Left lobe of liver (tissue), 2 donors: Measurements from ENCODE around the gene MAP3K19. TPM values are rescaled to one million over a fixed set of nuclear protein-coding genes. Genes with fewer than 3 reads are reported as not detected.
A peak's percentile ranks its signal among the peaks of the same experiment; 100 is the strongest.
"Not testable (repeated sequence)": the region's sequence is repeated elsewhere in the genome, so short reads cannot be mapped to it uniquely, and the experiment has no call there.

Experiments
- ATAC-seq: fragments of 200-7000 bp; cut with Tn5 transposase; one replicate; pipeline ENCODE4 v1.9.1; 2020; ENCODE audit warnings: mild to moderate bottlenecking, moderate library complexity
- DNase-seq: peaks from one replicate; pipeline ENCODE4 v3.0.0-alpha.2; 2020; ENCODE audit warnings: low spot score
- total RNA-seq: library from RNA; stranded (reverse); gene quantifications from one replicate; pipeline ENCODE4 v1.2.1, GENCODE V29; 2021
- donor health status: DM: no; HTN: no; CAD: no; lungs with moderate emphysema.
- donor health status: DM: no; HTN: yes; CAD: no.

Gene MAP3K19
- total RNA-seq, 1 donor from 2014 or later, result not detected

DNA sequence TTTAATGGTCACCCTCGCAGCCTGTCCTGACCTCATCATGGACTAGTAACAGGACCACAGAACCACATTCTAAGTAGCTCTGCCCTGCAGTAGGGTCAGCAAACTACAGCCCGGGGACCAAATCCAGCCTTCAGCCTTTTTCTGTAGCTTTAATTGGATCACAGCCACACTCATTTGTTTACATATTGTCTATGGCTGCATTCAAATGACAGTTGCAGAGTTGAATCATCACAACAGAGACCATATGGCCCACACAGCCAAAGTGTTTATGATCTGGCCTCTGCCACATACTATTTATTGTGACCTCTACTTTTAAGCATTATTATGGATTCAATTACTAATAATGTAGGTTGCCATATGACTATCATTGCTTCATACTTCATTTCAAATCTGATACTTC is 47.7 kb downstream of the MAP3K19 start:
- DNase-seq (no peak), ATAC-seq (no peak)

DNA sequence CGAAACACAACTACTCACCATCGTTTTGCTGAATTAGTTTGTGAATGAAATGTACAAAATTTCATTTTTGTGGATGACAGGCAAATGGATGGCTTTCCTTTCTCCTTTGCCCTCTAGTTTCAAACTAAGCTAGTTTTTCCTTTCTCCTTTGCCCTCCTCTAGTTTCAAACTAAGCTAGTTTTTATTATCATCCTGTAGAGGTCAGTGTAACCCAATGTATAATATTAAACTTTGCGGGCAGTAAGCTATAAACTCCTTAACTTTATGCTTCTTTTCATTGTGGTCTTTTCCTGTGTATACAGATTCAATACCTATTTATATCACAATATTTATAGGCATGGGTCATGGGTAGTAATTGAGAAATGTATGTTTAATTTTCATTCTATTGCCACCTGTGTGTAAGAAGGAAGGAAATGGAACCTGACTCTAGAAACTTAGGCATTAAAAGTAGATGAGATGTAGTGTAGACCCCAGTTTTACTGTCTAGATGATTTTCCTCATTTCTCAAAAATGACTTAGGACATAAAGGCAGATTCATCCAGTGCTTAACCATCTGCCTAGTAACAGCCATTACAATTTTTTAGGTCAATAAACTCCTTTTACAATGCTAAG is 58.1 kb downstream of the MAP3K19 start:
- DNase-seq, result no peak
- peak; percentile 86 for ATAC-seq

DNA sequence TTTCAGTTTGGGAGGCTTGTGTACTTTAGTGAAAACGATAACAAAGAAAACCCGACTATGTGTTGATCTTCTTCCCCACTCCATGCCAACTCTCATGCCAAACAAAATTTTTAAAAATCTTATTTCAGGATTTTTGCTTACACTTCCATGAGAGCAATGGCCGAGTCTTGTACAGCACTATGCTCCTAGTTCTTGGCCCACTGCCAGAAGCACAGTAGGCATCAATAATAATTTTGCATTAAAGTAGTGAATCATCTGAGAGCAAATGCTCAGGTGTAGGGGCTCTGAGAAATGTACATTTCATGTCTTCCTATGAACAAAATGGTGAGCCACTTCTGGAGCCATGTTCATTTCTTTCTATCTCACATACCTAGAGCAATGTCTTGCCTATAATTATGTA is 62.2 kb downstream of the MAP3K19 start:
- ATAC-seq (no peak), DNase-seq (no peak)

DNA sequence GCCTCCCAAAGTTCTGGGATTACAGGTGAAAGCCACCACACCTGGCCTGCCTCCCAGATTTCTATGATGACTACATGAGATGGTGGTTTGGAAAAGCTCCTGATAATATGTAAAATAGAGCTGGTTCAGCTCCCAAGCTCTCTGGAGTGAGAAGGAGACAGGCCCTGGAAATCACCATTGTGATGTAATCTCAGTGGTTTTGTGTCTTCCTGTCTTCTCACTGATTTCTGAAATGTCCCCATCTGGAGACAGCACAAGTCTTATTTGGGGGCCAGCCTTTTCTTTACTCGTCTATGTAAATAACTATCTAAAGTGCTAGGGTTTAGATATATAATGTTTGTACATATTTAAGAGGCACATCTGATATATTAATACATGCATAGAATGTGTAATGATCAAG is 64.6 kb downstream of the MAP3K19 start:
- DNase-seq, result no peak
- no peak for ATAC-seq

DNA sequence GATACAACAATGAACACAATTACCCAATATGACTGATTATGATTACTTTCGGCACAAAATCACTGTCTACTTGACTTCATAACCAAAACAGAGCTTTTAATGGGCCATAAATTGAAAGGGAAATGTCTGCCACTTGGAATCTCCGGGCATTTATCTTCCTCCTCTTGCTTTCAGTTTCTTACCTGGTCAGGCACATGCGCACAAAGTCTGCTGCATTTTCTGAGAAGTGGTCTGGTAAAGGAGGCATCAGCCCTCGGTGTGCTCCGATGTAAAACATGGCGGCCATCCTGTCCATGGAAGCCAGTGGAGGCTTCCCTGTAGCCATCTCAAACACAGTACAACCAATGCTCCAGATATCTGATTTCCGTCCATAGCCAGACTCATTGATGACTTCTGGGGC is 66.6 kb downstream of the MAP3K19 start:
- no peak for DNase-seq
- ATAC-seq, result no peak

DNA sequence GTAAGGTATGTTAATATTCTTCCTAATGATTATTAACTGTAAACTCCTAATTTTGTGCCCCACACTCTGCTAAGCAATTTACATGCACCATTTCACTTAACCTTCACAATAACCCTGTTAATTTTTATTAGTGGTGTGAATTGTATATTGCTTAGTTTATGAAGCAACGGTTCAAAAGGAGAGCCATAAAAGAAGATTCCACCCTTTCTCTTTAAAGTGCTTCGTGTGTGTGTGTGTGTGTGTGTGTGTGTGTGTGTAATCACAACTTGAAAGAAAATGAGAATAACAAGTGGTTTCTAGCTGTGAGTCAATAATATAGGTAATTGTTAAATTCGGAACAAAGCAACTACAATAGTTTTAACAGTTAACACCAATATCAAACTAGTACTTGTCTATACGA is 68.0 kb downstream of the MAP3K19 start:
- no peak for ATAC-seq
- DNase-seq, result no peak

DNA sequence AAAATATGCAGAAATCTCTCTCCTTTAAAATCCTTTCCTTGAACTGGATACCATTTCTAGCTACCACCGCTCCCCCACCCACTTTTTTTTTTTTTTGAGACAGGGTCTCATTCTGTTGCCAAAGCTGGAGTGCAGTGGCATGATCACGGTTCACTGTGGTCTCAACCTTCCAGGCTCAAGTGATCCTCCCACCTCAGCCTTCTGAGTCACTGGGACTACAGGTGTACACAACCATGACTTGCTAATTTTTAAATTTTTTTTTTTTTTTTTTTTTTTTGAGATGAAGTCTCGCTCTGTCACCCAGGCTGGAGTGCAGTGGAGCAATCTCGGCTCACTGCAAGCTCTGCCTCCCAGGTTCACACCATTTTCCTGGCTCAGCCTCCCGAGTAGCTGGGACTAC is 70.1 kb downstream of the MAP3K19 start:
- not testable (repeated sequence) for ATAC-seq, DNase-seq

DNA sequence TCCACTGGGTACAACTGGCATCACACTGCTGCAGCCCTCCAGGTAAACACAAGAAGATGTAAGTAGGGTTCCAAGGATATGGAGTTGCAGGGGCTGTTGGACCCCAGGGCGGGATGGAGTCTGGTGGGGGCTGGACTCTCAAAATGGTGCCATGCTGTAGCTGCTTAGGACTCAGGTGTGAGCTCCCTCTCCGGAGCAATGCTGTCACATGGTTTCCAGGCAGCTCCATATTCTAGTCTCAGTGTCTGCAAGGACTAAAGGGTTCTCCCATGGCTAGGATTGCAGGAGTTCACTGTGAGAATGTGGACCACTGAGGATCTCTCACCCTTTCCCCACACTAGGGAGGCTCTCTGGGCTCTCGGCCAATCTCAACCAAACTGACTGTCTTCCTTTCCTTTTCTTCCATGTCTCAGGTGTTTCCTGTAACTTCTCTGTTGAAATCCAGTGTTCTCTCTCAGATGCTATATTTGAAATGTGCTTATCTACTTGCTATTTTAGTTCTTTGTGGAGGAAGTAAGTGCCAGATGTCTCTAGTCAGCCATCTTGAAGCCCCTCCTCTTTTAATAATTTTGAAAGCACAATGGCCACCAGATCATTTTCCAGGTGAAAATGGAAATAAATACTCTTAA is 71.1 kb downstream of the MAP3K19 start:
- ATAC-seq, result no peak
- DNase-seq, result no peak

DNA sequence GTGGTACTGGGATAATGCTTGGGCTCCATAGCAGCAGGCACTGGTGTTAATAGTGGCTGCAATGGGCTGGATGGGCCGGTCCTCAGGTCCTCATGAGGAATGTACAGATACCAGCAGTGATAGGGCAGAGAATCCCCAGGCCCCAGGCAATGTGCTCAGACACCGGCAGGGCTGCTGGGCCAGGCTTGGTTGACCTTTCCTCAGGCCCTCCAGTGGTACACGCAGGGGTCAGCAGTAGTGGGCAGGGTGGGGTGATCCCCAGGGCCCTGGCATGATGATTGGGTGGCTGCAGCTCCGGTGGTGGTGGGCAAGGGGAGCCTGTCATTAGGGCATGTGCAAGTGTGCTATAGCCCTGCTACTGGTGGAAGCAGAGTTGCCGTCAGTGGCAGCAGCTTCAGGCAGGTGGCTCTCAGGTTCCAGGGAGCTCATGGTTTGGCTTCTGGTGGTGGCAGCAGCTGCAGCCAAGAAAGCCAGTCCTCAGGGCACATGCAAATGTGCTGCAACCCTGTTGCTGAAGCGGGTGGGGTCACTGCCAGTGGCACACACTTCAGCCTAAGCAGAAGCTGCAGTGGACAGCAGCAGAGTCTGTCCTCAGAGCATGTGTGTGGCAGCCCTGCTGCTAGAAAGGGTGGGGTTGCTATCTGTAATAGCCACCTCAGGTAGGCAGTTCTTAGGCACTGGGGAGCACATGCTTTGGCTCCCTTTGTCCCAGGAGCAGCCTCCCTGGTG is 71.8 kb downstream of the MAP3K19 start:
- ATAC-seq (peak; percentile 17), DNase-seq (no peak)

DNA sequence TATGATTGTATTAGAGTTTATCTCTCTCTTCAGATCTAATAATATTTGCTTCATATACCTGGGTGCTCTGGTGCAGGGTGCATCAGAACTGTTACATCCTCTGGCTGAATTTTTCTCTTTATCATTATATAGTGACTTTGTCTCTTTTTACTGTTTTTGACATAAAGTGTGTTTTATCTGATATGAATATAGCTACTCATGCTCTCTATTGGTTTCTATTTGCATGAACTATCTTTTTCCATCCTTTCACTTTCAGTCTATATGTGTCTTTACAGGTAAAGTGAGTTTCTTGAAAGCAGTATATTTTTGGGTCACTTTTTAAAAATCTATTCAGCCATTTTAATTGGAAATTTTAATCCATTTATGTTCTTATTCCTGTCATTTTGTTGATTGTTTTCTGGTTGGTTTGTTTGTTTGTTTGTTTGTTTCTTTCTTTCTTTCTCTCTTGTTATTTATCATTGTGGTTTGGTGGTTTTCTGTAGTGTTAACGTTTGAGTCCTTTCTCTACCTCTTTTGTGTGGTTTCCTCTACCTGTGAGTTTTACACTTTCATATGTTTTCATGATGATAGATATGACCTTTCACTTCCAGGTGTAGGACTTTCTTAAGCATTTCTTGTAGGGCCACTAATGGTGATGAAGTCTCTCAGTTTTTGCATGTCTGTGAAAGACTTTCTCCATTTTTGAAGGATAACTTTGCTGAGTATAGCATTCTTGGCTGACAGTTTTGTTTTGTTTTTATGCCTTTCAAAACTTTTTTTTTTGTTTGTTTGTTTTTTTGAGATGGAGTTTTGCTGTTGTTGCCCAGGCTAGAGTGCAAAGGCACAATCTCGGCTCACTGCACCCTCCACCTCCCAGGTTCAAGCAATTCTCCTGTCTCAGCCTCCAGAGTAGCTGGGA is 73.8 kb downstream of the MAP3K19 start:
- ATAC-seq, result no peak
- no peak for DNase-seq

DNA sequence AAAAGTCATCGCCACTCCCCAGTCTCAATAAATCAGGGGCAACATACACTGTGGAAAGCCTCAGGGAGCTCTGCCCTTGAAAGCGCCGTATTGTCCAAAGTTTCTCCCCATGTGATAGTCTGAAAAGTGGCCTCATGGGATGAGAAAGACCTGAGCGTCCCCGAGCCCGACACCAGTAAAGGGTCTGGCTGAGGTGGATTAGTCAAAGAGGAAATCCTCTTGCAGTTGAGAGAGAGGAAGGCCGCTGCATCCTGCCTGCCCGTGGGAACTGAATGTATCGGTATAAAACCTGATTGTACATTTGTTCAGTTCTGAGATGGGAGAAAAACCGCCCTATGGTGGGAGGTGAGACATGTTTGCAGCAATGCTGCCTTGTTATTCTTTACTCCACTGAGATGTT is 80.1 kb downstream of the MAP3K19 start:
- ATAC-seq, DNase-seq: not testable (repeated sequence)

DNA sequence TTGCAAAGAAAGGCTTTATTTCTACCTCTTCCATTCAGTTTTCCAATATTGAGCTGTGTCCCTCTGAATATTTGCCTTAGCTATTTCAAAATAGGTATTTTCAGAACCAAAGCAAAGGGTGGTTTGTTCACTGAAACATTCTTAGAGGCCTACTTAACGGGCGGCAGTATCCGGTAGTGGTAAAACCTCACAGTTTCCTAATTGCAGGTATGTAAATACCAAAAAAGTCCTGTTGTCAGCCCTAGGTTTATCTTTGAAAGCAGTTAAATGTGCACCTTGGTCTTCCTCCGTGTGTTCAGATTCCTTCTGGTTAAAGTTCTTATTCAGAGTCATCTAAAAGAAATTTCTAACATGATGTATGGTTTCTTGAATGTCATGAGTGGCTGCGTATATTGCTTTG is 89.8 kb downstream of the MAP3K19 start:
- ATAC-seq, result no peak
- no peak for DNase-seq

DNA sequence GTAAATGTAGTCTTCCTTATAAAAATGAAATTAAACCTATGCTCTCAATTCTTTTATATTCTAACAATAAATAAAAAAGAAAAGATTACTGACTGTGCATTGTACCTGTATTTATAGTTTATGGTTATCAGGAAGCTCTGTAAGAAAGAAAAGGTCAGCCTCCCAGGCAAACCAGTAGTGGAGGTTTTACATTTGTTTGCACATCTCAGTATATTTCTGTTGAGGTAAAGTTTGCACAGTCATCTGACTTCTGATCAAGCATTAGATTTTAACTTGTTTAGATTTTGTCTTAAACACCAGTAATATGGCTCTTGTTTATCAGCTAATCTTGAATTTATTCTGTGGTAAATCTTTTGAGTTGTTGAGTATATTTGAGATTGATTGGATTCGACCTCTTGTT is 91.5 kb downstream of the MAP3K19 start:
- ATAC-seq (no peak), DNase-seq (no peak)

DNA sequence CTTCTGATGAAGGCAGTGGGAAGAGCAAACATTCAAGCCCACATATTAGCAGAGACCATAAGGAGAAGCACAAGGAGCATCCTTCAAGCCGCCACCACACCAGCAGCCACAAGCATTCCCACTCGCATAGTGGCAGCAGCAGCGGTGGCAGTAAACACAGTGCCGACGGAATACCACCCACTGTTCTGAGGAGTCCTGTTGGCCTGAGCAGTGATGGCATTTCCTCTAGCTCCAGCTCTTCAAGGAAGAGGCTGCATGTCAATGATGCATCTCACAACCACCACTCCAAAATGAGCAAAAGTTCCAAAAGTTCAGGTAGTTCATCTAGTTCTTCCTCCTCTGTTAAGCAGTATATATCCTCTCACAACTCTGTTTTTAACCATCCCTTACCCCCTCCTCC is 93.2 kb downstream of the MAP3K19 start:
- ATAC-seq (no peak), DNase-seq (no peak)

DNA sequence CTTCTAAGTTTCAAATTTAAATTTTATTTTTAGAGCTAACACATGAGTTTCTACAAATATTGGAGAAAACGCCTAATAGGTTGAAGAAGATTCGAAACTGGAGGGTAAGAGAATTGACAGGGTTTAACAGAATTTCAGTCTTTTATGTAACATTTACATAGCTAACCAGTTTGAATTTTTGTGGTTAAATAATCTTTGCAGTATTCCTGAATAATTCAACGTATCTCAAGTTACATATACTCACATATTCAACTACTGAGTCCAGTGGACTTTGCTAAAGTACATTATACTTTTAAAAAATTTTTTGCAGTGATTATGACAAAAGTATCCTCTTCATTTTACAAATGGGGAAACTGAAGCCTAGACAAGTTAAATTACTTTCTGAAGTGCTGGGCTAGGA is 94.6 kb downstream of the MAP3K19 start:
- ATAC-seq, result no peak
- DNase-seq, result no peak

DNA sequence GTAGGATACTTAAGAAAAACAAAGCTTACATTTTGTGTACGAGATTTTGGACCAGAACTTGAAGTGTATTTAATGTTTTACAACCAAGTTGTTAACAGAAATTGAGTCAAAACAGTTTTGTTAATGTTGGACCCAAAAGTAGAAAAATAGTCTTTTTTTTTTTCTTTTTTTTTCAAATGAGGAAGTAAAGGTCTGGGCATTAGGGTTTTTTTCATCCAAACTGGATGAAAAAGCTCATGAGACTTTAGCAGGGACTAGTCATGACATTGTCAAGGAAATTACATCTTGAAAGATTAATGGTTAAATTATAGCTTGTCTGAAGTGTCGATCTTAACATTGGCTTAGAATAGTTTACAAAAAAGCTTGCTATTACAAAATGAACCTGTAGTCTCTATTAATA is 96.4 kb downstream of the MAP3K19 start:
- ATAC-seq (no peak), DNase-seq (no peak)

DNA sequence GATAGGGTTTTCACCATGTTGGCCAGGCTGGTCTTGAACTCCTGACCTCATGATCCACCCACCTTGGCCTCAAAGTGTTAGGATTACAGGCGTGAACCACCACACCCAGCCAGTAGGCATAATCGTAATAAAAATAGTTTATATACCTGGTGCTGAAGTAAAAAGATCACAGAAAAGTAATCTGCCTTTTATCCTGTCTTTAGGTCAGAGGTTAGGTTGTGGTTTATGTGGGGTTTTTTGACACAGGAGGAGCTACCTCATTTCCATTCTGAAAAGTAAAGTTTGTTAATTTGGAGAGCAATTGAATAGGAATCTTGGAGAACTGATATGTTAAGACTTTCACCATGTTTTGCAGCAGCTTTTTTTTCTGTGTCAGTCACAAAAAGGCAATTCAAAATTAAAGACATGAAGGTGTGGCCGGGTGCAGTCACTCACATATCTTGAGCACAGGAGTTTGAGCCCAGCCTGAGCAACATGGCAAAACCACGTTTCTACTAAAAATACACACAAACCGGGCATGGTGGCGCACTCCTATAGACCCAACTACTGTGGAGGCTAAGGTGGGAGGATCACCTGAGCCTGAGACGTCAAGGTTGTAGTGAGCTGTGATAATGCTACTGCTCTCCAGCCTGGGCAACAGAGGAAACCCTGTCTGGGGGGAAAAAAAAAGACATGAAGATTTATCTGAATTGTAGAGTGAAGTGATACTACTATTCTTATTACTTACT is 97.1 kb downstream of the MAP3K19 start:
- DNase-seq, result no peak

DNA sequence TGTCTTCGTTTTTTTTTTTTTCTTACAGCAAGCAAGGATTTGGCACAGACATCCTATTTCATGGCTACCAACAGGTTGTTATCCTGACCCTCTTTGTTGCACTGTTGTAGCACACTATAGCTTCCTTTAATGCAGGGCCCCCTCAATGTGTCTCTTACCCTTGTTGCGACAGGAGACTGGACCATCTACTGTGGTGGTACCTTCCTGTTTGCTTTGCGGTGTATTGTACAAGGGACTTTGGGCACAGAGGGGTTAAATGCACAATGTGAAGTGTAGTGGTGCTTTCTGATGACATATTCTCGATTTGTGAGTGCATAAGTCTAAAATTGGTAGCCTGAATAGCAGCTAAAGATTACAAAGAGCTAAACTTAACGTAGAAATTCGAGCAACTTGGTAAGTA is 101.2 kb downstream of the MAP3K19 start:
- no peak for ATAC-seq
- DNase-seq, result no peak

More for the DNA sequence above, 97.1 kb downstream of the MAP3K19 start:
- ATAC-seq, result no peak

DNA sequence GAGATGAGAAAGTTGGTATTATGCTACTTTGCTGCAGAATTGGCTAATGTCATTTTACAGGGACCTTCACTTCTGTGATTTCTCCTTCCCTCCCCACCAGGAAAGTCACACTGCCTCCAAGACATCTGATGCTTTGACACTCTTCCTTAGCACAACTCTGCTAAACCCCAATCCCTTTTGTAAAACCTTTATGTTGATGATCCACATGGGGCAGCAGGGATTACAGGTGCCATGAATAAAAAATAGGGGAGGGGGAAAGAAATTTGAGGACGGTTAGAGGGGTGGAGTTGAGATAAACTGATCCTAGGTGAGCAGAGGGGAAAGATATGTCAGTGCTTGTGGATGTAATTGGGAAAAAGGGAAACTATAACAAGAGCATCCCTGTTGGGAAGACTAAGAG is 102.3 kb downstream of the MAP3K19 start:
- no peak for ATAC-seq
- DNase-seq, result no peak

DNA sequence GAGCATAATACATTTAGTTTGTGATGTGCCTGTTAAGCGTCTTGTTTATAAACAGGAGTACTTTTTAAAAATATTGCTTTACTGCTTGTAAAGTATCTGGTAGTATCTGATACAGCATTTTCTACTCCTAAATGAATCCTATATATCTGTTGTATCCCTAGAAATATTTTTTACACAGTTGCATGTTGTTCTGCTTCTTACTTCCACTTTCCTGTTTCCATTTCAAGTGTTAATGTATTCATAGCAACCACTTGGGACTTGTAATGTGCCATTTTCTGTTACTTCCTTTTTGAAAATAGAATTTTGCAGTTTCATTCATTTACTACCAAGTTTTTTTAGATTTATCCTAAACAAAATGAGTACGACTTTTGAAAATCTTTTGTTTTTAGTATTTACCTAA is 103.7 kb downstream of the MAP3K19 start:
- DNase-seq (no peak), ATAC-seq (no peak)

DNA sequence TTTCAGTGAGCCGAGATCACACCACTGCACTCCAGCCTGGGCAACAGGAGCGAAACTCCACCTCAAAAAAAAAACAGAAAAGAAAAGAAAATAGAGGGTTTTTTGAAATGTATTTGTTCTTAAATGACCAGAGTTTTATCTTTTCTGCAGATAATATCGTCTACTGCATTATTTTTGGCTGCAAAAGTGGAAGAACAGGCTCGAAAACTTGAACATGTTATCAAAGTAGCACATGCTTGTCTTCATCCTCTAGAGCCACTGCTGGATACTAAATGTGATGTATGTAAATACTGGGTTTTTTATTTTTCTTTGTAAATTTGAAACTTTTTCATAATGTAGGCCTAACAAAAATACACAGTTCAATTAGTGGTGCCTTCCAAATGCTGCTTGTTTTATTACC is 110.6 kb downstream of the MAP3K19 start:
- DNase-seq (no peak), ATAC-seq (no peak)
